GM18870 (cell line): Measurements from ENCODE around the gene COL24A1.
"Not testable (repeated sequence)": the region's sequence is repeated elsewhere in the genome, so short reads cannot be mapped to it uniquely, and the experiment has no call there.

ENCODE experiments used
- ATAC-seq: cut with Tn5 transposase; IDR thresholded peaks from one replicate; pipeline ENCODE4 v1.9.1; 2021; ENCODE audit warnings: moderate library complexity; ENCODE audit not compliant: unreplicated experiment

The COL24A1 gene

DNA sequence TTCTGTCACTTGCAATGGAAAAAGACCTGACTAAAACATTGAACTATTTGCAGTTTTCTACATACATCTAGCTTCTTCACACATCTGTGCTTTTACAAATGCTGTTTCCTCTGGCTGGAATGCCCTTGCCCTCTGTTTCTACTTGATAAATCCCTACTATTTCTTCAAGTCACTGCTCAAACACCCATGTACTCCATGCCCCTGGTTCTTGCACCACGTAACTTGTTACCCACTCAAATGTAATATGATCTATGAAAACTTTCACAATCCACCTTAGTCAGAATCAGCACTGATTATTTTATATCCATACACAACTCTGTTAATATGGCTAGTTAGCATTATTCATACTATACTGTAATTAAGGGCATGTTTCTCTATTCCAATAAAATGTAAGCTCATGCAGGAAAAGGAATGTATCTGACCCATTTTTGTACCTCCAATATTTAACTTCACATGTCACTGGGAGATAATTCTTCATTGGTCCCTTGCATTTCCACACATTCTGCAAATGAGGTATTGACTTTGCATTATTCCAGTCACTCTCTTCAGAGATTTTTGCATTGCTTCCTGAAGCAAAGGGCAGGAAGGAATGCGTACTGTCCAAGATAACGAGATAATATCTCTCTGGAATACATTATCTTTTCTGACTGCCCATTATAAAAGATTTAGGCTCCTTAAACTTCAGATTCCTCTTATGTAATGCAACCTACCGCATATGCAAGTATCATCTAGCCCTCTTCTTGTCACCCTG lies 158.3 kb downstream of the COL24A1 start:
- ATAC-seq: no peak

DNA sequence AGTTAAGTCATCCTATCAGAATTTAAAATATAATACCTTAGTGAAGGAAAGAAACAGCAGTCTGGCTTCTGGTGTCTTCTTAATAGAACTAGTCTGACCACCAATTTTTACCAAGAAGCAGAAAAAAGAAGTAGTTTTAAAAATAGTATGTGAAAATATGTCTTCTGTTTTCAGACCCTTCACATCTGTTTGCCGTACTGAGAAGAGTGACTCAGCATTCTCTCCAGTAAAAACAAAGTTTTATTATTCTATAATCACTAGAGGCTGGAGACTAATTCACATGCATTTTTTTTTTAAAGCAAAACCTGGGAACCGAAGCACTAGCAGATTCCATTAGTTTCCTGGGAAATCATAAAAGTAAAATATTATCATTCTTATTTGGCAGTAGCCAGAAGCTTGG lies 163.8 kb downstream of the COL24A1 start:
- peak; percentile 48 for ATAC-seq

DNA sequence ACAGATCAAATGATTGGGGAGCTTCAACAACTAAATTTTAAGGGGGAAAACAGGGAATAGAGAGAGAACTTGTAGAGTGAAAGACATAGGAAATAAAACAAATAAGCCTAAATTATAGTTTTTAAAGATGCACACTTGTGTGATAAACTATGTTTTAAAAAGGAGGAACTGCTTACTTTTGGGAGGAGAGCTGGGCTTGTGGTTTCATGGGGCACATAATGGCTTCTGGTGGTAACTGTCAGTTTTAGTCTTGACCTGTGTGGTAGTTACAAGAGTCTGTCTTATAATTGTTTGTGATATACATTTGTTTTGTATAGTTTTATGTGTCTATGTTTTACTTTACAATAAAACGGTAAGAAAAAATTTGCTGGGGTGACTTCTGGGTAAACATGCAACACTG lies 165.3 kb downstream of the COL24A1 start:
- peak; percentile 49 for ATAC-seq

DNA sequence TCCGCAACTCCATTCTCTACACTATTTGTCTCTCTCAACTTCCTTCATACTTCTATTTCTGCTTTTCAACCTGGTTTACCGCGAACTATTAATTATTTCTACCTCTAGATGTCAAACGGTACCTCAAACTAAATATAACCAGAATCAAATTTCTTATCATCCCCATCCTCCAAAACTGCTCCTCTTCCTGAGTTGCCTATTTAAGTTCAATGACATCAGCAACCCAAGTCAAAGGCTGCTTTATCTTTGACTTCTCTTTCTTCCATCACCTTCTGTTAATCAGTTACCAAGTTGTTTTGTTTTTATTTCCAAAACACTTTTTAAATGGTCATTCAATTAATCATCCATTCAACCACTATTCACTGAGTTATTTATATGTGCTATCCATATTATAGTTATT lies 171.9 kb downstream of the COL24A1 start:
- ATAC-seq: no peak

DNA sequence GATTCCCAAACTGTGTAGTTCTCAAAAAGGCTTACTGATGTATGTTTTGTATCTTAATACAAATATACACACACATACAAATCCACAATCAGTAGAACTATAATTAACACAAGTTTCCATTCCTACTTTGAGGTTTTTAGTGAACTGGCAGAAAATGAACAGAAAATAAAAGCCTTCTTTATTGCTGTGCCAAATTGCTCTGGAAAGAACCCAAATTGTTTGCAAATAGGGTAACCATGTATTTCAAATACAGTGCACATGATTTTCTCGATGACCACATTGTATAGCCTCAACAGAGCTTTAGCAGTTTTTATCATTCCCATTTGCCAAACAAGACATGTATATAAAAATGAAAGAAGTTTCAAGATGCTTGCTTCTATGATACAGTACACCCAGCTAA lies 173.3 kb downstream of the COL24A1 start:
- ATAC-seq: no peak

DNA sequence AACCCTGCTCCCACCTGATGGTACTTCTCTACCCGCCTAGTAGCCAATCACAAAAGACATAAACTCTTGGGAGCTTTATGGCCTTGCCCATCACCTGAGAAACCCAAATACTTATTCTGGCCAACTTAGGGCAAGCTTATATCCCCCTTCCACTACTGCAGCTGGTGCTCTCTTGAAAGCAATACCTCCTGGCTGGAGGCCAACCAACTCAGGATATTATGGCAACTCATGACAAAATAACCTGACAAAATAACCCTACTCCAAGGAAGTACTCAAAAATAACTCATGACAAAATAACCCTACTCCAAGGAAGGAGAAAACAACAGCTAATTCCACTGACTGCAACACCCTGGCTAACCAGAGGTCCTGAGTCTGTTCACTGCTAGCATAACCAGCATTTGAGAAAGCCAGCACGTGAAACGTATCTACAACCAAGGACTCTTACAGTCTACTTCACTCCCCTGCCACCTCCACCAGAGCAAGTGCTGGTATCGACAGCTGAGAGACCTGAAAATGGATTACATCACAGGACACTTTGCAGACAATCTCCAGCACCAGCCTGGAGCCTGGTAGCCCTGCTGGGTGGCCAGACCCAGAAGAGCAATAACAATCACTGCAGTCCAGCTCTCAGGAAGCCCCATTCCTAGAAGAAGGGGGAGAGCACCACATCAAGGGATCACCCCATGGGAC lies 179.9 kb downstream of the COL24A1 start:
- no peak for ATAC-seq

DNA sequence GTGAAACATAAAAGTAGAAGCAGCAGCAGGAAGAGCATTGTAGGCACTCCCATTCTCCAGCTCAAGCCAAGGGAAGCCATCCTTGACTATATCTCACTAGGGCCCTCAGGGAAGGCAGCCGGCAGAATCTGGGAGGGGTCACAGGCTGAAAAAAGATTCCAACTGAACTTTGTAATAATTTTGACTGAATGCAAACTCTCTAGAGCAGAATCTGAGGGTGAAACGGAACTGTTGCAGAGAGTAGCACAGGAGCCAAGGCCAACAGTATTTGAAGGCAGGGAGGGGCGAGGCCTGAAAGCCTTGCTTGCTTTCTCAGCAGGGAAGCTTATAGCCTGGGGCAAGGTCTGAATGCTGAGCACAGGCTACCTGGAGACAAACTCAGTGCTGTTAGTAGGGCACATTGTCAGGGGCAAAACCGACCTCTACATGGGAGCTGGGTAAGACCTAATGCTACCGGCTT lies 180.6 kb downstream of the COL24A1 start:
- ATAC-seq: no peak

DNA sequence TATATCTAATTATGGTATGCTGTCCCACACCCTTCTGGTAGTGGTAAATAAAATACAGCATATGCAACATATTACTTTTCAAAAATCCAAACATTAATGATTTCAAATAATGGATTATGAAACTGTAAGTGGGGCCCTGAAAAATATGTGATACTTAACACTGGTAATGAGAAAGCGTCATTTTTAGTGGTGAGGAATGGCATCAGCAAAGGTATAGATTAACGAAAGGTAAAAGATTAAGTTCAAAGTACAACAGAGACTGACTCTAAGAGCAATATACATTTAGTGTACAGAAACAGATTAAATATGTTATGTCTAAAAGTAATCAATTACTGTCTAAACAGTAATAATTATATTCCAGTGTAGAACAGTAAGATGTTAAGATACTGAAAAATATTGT lies 194.1 kb downstream of the COL24A1 start:
- peak; percentile 58 for ATAC-seq

DNA sequence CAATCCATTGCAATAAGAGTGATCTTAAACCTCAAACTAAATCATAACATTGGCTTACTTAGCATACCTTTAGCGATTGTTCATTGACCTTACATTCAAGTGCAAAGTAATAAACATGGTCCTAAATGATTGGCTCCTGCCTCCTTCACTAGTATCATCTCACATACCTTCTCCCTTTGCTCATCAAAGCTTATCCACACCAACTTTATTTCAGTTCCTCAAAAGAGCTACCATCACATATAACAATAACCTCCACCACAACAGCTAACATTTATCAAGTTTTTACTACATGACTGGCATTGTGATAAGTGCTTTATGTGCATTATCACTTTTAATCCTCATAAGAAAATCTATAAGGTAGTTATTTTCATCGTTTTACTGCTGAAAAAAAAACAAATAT lies 198.8 kb downstream of the COL24A1 start:
- ATAC-seq: peak; percentile 59

DNA sequence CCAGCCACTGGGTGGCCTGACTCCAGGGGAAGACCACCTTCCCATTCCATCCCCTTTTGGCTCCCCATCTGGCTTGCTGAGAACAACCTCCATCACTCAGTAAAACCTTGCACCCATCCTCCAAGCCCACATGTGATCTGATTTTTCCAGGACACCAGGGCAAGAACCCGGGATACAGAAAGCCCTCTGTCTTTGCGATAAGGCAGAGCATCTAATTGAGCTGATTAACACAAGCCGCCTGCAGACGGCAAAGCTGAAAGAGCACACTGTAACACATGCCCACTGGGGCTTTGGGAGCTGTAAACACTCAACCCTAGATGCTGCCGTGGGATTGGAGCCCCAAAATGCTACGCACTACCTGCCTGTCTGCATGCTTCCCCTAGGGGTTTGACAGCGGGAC lies 201.4 kb downstream of the COL24A1 start:
- ATAC-seq: not testable (repeated sequence)

DNA sequence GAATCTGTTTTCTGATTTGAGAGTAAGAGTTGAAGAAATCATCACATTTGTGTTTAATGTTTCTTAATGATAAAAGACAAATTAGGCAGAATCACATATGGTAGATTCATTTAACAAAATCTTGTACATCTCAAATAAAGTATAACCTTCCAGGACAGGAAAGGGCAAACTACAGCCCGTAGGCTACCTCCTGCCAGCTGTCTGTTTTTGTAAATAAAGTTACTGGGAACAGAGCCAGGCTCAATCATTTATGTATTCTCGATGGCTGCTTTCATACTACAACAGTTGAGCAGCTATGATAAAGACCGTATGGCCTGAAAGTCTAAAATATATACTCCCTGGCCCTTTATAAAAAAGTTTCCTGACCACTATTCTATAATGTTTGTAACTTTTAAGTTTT lies 204.1 kb downstream of the COL24A1 start:
- no peak for ATAC-seq

DNA sequence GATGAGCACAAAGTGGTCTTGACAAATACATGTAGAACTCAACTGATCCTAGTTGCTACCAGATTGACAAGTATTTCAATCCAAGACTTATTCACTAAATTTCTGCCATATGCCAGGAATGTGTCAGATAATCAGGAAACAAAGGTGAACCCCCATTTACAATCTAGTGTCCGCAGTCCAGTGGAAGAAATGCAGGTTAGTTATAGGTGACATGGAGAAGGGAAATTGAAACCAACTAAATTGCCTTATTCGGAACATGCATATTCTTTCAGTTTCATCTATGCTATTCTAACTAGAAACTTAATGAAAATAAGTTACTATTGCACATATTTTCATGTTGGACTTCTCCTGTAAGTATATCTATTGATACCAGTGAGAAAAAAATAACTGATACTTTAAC lies 209.4 kb downstream of the COL24A1 start:
- no peak for ATAC-seq

DNA sequence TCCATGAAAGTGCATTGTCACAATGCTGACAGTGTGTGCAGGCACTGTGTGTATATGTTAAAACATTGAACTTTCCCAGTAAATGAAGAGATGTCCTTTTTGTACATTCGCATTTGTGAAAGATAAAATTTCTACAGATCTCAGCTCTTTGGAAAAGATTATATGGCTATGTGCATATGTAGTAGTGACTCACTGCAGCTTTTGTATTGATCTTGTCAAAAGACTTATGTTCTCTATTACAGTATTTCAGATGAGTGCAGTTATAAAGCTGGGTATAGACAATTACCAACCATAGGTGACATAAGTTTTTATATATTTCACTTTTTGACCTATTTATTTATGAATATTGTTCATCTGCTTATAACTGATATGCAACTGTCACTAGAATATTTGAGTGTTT lies 212.6 kb downstream of the COL24A1 start:
- ATAC-seq: no peak

DNA sequence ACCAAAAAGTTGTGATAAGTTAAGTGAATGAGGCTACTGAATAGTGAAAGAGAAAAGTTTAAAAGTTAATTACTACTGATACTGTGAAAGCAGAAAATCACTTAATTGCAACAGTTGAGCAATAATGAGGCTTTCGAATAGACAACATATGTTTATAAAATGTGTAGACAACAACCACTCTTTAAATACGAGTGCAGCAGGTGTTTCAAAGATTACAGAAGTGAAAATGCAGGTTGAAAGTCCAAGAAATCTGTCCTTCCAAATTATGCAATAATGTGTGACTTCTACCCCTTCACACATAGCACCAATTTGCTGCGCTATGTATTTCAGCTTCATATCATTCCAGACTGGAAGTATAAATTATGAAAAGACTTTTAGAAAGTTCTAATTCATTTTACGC lies 213.0 kb downstream of the COL24A1 start:
- ATAC-seq: no peak

DNA sequence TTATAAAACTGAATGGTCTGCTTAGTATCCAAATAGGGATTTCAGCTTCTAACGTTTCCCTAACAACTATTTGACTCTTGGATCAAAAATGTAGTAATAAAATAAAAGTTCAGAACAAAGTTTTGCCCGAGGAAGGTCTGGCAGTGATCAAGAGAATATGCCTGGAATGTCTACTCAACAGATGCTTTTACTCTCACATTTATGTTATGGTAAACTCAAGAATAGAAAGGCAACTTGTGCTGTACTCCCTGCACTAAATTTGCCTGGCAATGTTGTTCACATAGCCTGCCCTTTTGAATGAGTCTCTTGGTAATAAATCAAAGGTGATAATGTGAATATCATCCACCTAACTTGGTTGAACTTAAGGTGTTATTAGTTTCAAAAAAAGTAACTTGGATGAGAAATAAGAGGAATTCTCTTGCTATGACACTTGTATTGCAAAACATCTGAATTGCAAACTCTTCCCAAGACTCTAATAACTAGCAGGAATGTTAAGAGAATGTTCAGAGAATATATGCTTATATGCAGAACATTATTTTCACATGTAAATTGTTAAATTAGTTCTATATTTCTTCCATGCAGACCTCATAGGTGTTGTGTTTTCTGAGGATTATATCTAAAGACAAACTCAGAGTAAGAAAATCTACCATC lies 215.8 kb downstream of the COL24A1 start:
- ATAC-seq: no peak

DNA sequence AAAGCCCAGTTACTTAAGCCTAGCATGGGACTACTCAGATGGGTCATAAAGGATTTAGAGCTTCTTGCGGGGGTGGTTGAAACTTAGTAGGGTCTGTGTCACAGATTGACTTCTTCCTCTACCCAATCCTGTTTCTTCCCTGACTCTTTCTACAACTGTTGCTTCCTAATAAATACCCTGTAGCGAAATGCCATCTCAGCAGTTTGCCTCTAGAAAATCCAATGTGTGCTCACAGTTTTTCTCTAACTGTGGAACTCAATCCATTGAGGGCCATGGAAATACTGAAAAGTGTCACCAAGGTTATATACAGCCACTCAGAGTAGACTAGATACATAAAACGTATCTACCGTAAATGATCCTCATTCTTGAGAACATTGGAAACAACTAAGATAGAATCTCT lies 217.7 kb downstream of the COL24A1 start:
- no peak for ATAC-seq

DNA sequence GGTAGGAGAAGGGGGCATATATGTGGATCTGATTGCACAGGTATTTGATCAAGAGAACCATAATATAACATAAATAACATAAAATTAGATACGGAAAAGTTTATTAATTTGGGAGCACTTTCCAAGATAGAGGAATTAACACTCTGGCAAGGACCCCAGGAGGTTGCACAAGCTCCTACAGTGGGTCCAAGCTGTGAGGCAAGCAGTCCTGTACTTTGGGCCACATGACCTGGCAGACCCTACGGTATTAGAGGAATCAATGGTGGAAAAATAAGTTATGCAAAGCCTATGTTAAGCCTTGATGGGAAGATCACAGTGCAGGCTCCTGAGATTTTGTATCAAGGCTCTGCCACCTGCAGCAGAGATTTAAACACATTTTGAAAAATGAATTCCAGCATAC lies 220.1 kb downstream of the COL24A1 start:
- no peak for ATAC-seq

DNA sequence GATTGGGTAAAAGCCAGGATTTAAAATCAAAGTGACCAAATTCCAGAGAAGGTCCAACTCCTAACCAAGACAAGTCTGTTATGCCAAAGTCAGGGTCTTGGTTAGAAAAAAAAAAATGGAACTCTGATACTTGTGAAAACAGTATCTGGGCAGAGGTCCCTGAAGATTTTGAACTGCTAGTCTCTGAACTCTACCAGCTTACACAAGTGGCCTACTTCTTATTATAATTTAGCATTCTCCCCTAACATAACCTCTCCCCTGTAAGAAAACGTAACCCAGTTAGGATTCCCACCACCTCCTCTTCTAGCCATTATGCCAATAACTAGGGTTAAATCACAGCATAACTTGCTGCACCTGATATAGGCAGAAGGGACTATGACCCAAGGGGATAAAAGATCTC lies 220.5 kb downstream of the COL24A1 start:
- no peak for ATAC-seq

DNA sequence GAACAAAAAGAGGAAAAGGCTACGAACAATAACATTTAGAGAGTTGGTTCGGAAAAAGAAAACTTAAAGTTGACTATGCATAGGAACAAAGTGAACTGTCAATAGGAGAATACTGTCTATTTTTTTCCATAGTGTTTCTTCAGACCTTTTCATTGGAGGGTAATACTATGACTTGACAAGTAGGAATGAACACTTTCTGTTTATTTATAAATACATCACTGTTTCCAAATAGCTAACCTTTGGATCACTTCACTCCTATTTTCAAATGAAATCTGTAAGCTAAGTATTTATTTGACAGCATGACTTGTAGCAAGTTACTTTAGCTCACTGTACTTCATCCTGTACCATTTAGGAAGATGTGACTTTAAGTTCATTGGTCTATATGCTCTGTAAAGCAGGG lies 221.3 kb downstream of the COL24A1 start:
- no peak for ATAC-seq

DNA sequence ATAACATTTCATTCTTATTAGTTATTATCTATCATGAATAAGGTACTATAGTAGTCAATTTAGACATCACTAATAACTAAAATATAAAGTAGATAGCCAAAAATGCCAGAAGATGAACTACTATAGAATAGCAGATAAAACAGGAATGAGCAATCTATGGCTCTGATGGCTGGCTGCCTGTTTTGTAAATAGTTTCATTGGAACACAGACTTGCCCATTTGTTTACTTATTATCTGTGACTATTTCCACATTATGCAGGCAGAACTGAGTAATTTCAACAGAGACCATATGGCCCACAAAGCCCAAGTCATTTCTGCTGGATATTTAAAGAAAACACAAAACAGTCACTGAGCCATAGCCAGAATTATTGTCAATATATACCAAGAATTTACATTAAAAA lies 222.1 kb downstream of the COL24A1 start:
- no peak for ATAC-seq

DNA sequence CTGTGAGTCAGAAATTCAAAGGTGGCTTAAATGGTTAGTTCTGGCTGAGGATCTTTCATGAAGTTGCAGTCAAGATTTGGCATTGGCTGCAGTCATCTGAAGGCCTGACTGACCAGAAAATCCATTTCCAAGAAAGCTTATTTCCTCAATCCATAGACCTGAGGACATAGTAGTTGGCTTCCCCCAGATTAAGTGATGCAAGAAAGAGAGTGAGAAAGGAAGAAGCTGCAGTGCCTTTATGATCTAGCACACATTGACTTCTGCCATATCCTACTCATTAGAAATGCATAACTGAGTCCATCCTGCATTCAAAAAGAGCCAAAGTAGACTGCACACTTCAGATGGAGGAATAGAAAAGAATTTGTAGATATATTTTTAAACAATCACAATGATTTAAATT lies 222.6 kb downstream of the COL24A1 start:
- ATAC-seq: no peak

DNA sequence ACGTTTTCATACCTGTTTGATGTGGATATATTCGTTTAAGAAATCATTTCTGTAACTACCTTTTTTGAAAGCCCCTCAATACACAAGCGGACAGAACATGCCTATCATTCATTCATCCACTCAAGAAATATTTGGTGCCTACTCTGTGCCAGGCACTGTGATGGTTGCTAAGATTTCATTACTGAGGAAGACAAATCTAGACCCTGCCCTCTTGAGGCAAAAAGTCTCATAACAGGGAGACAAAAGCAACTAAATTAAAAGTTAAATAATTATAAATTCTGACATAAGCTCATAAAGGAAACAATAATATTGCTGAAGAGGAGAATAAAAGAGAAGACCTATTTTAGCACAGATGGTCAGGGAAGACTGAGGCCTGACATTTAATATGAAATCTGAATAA lies 244.8 kb downstream of the COL24A1 start:
- no peak for ATAC-seq
